Activated T-cell treated with anti-CD3 and anti-CD28 coated beads, Interleukin-2, amount 50 U/mL, for 48 hours (primary cell): Measurements from ENCODE around the gene GPC6.
"Not testable (repeated sequence)": the region's sequence is repeated elsewhere in the genome, so short reads cannot be mapped to it uniquely, and the experiment has no call there.

ENCODE experiments used
- DNase-seq, 2 experiments: peaks; one replicate each; pipeline ENCODE4 v3.0.0-alpha.2; 2020

Gene GPC6

DNA sequence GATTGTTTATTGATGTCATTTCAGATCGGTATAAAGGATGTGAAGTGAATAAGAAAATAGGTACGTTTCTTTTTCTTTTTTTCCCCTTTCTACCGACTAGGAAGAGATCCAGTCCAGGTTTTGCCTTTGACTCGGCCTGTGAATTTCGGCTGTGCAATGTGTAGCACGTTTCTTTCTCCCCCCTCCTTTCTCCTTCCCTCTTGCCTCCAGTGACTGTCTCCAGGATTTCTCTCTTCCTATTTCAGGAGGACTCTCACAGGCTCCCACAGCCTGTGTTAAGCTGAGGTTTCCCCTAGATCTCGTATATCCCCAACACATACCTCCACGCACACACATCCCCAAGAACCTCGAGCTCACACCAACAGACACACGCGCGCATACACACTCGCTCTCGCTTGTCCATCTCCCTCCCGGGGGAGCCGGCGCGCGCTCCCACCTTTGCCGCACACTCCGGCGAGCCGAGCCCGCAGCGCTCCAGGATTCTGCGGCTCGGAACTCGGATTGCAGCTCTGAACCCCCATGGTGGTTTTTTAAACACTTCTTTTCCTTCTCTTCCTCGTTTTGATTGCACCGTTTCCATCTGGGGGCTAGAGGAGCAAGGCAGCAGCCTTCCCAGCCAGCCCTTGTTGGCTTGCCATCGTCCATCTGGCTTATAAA, at the start of gene GPC6:
Gene GPC6, plus strand, starts transcription at position 185 of the 657 bp plus-strand sequence.
- no peak for DNase-seq

DNA sequence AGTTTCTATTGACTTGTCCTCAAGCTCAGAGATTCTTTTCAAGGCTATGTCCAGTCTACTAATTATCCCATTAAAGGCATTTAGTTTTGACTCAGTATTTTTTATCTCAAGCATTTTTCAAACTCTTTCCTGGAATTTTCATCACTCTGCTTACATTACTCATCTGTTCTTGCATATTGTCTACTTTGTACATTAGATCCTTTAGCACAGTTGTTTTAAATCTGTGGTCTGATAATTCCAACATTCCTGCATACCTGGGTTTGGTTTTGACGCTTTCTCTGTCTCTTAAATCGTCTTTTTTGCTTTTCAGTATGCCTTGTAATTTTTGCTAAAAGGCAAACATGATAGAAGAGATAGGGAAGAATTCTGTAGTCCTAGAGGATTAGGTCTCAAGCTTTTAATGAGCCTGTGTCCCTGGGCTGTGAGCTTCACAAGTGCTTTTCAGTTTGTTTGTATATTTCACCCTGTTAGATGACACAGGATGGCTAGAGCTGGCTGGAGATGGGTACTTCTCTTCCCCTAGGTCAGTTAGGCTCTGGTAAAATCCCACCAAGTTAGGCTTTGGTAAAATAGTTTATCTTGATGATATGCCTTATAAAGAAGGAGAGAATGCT, 46.1 kb upstream of the GPC6 start:
- no peak for DNase-seq

DNA sequence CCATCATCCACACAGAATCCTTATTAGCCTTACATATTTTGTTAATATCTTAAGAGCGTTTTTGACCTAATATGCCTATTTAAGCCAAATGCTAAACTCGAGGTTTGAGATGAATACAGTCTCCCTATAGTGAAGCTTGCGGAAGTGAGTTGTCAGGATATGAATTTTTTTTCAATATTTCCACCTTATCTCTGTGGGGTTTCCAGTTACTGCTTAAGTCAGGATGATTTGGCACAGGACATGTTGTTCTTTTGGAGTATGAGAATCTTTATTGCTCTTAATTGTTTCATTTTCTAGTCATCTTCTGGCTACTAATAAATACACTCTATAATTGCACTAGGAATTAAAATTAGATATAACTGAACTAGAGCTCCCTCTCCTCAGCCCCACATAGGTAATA, 44.2 kb upstream of the GPC6 start:
- DNase-seq = no peak

DNA sequence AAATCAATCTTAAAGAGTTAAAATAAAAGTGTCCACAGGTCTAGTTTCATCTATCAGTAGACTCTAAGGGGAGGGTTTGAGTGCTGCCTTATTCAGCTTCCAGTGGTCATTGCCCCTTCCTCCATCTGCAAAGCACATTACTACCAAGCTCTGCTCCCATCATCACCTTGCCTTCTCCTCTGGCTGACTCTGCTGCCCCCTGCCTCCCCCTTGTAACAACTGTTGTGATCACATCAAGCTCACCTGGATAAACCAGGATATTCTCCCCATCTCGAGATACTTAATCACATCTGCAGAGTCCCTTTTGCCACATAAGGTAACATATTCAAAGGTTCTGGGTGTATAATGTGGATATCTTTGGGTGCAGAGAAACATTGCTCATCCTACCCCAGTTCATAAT, 43.3 kb upstream of the GPC6 start:
- no peak for DNase-seq

DNA sequence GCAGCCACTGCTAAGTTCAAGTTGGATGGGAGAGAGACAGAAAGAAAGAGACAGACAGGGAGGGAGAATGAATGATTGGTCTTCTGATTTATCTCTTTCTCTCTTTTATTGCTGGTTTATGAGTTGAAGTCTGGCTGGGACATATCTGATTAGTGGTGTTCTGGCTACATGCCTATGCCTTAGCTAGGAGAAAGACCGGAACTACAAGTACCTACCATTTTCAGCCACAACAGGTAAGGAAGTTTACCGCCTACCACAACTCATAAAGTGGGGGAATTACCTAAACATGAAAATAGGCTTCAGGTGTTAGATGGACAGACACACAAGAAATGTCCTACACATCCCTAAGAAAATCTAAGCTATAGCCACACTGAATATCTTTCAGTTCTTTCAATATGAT, 36.6 kb upstream of the GPC6 start:
- DNase-seq = no peak

DNA sequence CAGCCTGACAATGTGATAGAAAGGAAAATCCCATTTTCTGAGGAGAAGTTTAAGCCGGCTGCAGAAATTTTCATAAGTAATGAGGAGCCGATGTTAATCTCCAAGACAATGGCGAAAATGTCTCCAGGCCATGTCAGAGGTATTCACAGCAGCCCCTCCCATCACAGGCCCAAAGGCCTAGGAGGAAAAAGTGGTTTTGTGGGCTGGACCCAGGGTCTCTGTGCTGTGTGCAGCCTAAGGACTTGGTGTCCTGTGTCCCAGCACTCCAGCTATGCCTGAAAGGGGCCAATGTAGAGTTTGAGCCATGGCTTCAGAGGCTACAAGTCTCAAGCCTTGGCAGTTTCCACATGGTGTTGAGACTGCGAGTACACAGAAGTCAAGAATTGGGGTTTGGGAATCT, 32.9 kb upstream of the GPC6 start:
- no peak for DNase-seq

DNA sequence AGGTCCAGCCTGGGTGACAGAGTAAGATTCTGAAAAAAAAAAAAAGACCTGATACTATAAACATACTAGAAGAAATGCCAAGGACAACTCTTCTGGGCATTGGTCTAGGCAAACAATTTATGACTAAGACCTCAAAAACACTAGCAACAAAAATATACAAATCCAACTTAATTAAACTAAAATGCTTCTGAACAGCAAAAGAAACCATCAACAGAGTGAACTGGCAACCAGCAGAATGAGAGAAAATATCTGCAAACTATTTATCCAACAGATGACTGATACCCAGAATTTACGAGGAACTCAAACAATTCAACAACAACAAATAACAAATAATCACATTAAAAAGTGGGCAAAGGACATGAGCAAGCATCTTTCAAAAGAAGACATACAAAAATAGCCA, 26.8 kb upstream of the GPC6 start:
- DNase-seq = no peak

DNA sequence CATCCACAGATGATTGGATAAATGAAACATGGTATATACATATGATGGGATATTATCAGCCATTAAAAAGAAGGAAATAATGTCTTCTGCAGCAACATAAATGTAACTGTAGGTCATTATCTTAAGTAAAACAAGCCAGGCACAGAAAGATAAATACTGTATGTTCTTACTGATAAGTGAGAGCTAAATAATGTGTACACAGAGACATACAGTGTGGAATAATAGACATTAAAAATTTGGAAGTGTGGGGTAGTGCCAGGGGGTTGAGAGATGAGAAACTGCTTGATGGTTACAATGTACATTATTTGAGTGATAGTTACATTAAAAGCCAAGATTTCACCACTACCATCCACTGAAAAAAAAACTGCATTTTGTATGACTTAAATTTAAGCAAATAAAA, 26.0 kb upstream of the GPC6 start:
- no peak for DNase-seq

DNA sequence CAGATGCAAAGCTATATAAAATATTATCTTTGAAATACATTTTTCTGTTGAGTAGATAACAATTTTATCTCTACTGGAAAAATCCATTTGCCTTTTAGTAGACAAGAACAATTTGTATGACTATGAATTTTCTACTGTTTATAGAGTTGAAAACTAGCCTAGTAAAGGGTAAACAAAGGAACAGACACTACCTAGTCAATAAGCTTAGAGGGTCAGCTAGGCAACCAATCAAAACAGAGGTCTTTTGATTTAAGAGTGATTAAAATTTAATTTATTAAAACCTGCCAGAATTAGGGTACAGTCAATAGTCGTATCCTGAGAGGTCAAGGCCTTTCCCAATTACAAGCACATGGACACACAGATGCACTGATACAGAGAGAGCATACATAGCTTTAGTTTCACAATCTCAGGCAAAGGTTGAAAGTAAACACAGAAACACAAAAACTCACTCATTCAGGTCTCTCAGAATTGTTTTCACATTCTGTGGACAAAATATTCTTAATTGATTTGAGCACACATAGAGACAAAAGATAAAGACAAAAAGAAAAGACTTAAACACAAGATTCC, 24.5 kb upstream of the GPC6 start:
- no peak for DNase-seq

DNA sequence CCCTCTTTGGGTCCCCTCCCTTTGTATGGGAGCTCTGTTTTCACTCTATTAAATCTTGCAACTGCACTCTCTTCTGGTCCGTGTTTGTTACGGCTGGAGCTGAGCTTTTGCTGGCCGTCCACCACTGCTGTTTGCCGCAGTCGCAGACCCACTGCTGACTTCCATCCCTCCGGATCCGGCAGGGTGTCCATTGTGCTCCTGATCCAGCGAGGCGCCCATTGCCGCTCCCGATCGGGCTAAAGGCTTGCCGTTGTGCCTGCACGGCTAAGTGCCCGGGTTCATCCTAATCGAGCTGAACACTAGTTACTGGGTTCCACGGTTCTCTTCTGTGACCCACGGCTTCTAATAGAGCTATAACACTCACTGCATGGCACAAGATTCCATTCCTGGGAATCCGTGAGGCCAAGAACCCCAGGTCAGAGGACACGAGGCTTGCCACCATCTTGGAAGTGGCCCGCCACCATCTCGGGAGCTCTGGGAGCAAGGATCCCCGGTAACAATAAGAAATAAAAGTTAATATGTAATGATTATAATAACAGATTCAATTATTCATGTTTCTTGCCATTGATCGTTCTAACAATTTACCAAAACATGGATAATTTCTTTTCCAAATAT, 19.7 kb upstream of the GPC6 start:
- not testable (repeated sequence) for DNase-seq

DNA sequence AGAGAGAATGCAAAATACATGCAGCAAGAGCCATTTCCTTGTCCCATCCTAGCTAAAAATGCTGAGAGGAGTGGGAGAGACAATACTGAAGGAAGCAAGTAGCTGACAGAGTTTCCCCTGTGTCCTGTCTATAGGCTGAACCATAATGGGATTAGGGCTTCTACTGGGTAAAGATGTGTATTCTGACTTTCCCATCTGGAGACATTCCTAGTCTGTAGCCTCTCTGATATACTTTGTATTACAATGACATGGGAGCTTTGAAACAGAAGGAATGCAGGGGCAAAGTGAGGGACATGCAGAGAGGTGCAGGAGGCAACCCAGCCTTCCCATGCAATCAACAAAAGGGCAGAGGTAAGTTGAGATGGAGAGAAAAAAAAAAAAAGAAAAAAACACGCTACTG, 10.5 kb upstream of the GPC6 start:
- DNase-seq = no peak

DNA sequence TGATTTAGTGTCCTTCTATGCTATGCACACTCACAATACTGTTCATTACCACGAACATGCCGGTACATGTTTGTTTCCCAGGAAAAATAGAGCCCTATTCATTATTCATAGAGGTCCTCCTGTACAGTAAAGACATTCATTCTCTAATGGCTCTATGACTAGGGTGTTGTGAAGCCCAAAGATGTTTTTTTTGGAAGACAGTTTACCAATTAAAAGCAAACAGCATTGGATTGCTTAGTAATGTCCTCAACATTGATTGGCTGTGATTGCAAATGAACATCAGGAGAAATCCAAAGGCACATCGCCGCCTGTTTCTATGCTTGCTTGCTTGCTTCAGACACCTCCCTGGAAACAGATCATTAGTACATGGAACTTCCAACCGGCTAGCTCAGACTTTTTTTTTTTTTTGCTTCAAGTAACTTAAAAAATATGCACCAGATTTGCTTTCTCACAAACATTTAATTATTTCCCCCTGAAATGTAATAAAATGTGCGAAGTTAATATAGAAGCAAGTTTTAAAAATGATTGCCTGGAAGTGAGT, 8.8 kb upstream of the GPC6 start:
- no peak for DNase-seq

DNA sequence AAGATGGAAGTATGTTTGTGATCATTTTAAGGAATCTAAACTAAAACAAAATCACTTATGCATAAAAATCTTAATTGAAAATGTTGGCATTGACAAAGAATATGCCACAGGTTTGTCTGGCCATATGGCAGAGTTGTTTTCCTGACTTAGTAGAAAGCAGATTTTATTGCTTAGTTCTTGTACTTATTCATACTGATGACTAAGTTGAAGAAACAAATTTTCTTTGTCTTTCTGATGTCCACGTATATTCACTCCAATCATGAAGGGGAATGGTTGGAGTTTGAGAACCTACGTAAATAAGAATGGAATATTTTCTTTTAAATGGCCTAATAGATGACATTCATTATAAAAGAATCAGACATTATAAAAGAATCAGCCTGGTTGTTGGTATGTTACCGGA, 8.0 kb upstream of the GPC6 start:
- DNase-seq = no peak

DNA sequence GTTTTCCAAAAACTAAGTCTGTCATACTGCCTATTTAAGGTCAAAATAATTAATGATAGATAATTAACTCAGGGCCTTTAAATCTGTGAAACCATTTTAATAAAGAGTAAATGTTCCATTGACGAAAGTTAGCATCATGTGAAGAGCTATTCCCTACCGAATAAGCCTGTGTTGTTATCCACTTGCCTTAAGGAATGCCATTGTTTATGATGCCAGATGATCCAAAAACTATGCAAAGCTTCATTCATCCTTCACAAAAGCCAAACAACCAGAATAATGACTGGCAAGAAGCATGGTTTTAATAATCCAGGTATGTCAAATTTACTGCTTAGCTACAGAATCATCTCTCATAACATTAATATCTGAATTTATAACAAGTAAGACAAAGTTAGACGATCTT, 6.5 kb upstream of the GPC6 start:
- no peak for DNase-seq

DNA sequence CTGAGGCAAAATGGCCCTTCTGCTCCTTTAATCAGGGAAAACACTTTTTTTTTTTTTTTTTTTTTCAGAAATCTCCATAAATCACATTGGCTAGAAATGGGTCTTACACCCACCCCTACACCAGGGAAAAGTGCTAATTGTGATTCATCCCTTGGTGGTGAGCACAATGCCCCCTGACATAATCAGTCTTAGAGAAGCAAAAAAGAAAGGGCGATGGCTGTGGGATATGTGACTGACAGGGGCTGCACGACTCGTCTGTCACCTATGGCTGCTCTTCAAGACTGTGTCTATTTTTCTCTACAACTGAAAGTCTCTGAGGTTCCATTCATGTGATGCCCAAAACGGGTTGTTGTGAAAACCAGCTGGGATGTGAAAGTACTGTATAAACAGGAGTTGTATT, 3.6 kb upstream of the GPC6 start:
- DNase-seq = no peak

DNA sequence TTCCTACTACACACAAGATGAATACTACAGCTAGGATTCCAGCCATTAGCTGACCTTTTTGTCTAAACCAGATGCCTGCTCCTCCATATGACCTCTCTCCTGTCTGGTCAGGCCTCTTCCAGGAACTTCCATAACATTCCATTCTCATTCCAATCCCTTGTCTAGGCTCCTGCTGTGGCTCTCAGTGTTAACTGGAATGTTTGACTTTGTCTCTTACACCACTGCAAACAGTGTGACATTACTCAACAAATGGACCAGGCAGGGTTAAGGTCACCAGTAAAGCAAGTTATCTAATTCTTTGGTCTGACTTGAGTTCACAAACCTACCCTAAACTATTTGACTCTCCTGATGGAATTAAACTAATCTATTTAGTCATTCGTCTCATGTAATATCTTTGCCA, 2.1 kb upstream of the GPC6 start:
- no peak for DNase-seq

DNA sequence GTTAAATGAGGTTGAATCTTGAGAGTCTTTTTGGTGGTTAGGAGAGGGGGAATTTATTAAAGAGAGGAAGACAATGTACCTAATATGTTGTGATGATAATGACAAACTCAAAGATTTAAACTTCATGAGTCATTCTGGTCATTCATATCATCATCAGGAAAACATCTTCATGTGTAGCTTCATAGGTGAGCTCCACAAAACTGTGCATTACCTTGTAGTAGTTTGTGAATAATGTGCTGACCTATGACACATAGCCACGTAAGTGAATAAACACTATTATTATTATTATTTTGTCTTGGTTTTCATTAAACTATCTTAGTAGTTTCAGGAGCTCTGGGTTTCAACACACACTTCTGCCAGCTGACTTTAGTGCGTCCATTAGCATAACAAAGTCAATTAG, 997 bp upstream of the GPC6 start:
- no peak for DNase-seq

DNA sequence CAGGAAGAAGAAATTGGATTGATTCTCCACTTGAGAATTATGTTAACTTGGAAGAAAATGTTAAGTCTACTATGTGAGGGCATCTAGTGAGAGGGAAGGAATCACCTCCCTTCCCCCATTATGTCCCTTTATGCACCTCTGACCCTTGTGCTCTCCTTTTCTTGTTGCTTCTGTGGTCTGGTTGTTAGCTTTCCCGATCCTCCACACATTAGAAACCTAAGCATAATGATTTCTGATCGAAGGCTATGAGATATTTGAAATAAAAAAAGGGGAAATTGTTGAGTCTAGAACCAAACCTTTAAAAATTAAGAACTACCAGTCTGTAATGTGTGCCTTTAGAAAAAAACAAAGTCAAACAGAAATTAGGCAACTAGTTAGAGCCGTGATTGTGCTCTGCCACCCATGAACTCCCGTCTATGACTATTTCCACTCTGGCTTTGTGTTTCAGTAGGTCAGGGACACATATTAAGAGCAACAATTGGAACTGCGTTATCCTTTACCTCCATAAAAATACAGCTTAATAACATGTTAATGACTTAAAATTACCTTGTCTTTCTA, 463 bp upstream of the GPC6 start:
- DNase-seq = no peak

DNA sequence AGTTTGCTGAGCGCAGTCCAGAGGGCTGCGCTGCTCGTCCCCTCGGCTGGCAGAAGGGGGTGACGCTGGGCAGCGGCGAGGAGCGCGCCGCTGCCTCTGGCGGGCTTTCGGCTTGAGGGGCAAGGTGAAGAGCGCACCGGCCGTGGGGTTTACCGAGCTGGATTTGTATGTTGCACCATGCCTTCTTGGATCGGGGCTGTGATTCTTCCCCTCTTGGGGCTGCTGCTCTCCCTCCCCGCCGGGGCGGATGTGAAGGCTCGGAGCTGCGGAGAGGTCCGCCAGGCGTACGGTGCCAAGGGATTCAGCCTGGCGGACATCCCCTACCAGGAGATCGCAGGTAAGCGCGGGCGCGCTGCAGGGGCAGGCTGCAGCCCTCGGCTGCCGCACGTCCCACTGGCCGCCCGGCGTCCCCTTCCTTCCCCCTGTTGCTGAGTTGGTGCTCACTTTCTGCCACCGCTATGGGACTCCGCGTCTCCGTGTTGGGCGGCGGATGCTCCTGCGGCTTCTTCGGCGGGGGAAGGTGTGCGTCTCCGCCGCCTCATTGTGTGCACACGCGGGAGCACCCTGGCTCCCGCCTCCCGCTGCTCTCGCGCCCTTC, 772 bp downstream of the GPC6 start:
- no peak for DNase-seq

DNA sequence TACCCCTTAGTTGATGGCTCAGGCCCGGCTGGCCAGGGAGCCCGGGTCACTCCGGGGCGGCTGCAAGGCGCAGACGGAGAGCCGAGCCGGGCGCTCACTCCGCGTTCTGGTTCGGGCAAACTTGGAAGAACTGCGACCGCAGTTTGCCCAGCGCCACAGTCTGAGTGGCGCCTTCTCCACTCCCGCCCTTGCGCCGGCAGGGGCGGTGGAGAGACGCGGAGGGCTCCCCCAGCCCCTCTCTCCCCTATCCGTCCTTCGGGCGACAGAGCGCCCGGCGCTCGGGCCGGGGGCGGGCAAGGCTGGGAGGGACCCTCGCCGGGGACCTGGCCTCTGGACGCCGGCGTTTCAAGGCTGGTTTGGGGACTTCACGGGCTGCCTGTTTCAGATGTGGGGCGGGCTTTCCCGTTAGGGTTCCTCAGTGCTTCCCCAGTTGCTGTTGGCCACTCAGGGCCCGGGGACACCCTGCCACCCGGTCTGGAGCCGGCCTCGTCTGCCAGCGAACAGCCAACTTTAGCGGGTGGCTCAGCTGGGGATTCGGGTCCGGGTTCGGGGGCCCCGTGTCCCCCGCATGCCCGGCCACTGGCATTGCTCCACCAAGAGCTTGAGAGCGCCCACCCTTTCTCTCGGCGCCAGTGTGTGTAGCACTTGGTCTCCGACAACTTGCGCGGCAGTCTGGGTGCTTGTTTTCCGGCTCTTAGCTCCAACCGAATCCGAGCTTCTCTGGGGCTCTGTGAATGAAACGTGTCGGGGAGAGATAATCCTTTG, 1.5 kb downstream of the GPC6 start:
- no peak for DNase-seq

DNA sequence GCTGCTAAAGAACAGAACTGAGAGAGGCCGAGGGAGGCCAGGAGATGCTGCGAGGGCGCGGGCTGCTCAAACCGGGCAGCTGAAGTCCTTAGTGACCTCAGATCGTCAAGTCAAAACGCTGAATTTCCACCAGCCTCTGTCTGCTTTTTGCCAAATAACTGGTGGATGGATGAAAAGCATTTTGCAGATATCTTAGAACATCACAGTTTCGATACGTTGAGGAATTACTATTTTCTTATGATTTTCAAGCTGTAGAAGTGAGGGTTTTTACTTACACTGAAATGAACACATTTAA, 2.0 kb downstream of the GPC6 start:
- no peak for DNase-seq

DNA sequence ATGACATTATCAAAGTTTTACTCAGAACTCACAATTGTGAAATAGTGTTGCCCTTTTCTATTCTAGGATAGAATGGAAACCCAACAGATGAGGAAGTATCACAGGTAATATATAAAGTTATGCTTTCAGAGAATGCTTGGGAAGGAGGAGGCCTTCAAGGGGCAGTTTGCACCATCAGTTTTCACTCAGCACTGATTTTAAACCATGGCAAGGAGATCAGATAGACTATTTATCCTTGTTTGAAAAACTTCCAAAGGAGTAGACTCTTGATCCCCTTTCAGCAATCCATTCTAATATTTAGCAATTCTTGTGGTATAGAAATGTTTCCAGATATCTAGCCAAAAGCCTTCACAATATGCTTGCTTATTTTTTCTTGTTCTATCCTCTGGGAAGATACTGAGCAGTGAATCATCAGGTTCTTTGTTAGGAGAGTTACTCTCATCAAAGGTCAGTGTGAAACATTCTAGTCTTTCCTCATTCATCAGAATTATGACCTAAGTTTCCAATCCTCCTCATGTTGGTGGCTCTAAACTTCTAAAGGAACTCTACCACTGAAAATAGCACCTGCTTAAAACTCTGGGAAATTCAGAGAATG, 3.8 kb downstream of the GPC6 start:
- DNase-seq = no peak
